ENCODE results near the gene SLIT2. TPM values are rescaled to one million over a fixed set of nuclear protein-coding genes. Genes with fewer than 3 reads are reported as not detected.

SLIT2 gene
- total and polyA plus RNA-seq, 12 donors, result 1.1 to 11.9 (median 5.6) TPM

DNA sequence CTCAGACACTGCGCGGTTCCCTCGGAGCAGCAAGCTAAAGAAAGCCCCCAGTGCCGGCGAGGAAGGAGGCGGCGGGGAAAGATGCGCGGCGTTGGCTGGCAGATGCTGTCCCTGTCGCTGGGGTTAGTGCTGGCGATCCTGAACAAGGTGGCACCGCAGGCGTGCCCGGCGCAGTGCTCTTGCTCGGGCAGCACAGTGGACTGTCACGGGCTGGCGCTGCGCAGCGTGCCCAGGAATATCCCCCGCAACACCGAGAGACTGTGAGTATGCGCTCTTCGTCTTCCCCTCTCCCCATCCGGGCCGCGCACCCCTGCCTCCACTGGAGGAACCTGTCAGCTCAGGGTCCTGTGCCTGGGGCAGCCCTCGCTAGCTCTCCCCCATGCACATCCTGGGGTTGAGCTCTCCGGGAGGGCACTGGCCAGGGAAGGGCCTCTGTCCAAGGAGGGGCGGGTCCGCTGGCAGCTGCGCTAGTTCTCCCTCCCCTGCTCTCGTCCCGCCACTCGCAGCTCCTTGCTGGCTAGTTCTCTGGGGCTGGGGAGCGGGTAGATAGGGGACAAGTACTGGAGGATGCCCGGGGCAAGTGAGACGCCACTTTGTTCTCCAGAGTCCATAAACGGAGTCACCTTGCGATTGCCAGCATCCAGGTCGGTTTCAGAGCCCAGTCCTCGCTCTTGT, 2.2 kb downstream of the SLIT2 start:
- WGBS, 2 donors, result 1% methylated on average over 43 of the region's 43 CpGs
- H3K27ac ChIP-seq, result peak overlapping the region in 2 of 10 donors; percentile 6 to 42
- peak in 6 of 8 donors; percentile 3 to 59 (median 23) for ATAC-seq

GRCh38 chr4:20254511-20255250, 3.0 kb downstream of the SLIT2 start:
- no peaks in the 10 kb centered on the region for H3K9me3 ChIP-seq
- H3K27ac ChIP-seq, result peak overlapping the region in 4 of 10 donors; percentile 6 to 42 (median 16)
- intact Hi-C loops (cut with DNase I), result loop anchor here in 1 of 10 donors (10.0 kb wide), 1 partner anchor 1560 kb away; no protein-coding TSS in a partner anchor
- H3K4me1 ChIP-seq, result peaks cover 3 to 36% (median 20%) of the 10 kb centered on the region in 9 donors
- peak overlapping the region; percentile 37 to 71 (median 64) for H3K4me3 ChIP-seq
- DNase-seq (peak; percentile 8 to 18), ATAC-seq (peak in 5 of 8 donors; percentile 16 to 26 (median 22))
- no peaks in the 10 kb centered on the region for H3K36me3 ChIP-seq
- TF ChIP-seq, protein P1, sequence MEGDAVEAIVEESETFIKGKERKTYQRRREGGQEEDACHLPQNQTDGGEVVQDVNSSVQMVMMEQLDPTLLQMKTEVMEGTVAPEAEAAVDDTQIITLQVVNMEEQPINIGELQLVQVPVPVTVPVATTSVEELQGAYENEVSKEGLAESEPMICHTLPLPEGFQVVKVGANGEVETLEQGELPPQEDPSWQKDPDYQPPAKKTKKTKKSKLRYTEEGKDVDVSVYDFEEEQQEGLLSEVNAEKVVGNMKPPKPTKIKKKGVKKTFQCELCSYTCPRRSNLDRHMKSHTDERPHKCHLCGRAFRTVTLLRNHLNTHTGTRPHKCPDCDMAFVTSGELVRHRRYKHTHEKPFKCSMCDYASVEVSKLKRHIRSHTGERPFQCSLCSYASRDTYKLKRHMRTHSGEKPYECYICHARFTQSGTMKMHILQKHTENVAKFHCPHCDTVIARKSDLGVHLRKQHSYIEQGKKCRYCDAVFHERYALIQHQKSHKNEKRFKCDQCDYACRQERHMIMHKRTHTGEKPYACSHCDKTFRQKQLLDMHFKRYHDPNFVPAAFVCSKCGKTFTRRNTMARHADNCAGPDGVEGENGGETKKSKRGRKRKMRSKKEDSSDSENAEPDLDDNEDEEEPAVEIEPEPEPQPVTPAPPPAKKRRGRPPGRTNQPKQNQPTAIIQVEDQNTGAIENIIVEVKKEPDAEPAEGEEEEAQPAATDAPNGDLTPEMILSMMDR (IDR thresholded peaks at IDR 0.05), result no peak
- peaks cover 0 to 67% (median 54%) of the 10 kb centered on the region in 7 donors for H3K27me3 ChIP-seq
- 3% methylated on average over 69 to 72 of the region's 72 CpGs for WGBS, 2 donors

More for the DNA sequence above, 2.2 kb downstream of the SLIT2 start:
- Histone ChIP-seq H3K9me3 (no peaks in the 10 kb centered on the region), H3K4me1 (peaks cover 3 to 36% (median 20%) of the 10 kb centered on the region in 9 donors), H3K36me3 (no peaks in the 10 kb centered on the region), H3K4me3 (peak overlapping the region; percentile 37 to 71 (median 64)), H3K27me3 (peaks cover 0 to 67% (median 50%) of the 10 kb centered on the region in 7 donors)
- peak in 1 of 2 donors; percentile 39 for DNase-seq
- TF ChIP-seq, protein P1 (IDR thresholded peaks at IDR 0.05), result no peak
- intact Hi-C loops (cut with DNase I), result loop anchor here in 1 of 10 donors (10.0 kb wide), 1 partner anchor 1559 kb away; no protein-coding TSS in a partner anchor

DNA sequence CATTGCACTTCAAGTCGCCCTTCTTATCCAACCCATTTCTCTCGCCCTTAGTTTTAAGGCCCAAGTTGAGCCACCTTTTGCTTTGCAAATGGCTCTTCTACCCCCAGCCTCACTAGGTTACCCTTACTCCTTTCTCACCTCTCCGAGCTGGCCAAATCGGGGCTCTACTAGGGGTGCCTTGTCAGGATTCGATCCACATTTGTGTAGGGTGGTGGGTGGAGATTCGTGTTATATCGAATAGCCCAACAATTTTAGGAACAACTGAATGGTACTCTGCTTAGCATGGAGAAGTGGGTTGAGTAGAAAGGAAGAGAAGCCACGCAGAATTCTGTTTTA, 3.5 kb downstream of the SLIT2 start:
- TF ChIP-seq, protein P1 (IDR thresholded peaks at IDR 0.05), result no peak
- H3K9me3 ChIP-seq, result no peaks in the 10 kb centered on the region
- peaks cover 0 to 67% (median 55%) of the 10 kb centered on the region in 7 donors for H3K27me3 ChIP-seq
- H3K27ac ChIP-seq, result peak overlapping the region in 2 of 10 donors; percentile 16 to 42
- H3K4me1 ChIP-seq, result peaks cover 3 to 35% (median 20%) of the 10 kb centered on the region in 9 donors
- WGBS, 2 donors, result 34 to 40% methylated on average over 8 of the region's 8 CpGs
- DNase-seq (no peak), ATAC-seq (no peak)
- peak overlapping the region in 9 of 10 donors; percentile 52 to 71 (median 66) for H3K4me3 ChIP-seq
- intact Hi-C loops (cut with DNase I), result loop anchor here in 1 of 10 donors (10.0 kb wide), 1 partner anchor 1560 kb away; no protein-coding TSS in a partner anchor
- no peaks in the 10 kb centered on the region for H3K36me3 ChIP-seq

DNA sequence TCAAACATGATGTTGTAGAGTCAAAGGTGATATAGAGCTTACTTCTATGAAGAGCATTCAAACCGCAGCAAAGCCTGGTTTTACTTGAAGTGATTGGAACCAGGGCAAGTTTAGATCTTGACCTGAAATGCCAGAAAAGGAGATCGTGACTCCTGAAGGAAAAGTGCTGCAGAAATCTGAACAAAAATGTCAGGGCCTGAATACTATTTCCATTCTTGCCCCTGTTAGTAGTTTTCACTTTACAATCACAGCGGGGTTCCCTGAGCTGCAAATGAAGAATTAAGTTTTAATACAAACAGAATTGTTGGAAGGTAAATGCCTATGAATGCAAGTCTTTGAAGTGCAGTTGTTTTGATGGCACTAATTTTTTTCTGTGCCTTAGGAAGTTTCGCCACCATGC, 4.1 kb downstream of the SLIT2 start:
- Histone ChIP-seq H3K4me3 (peak overlapping the region in 6 of 10 donors; percentile 62 to 71 (median 67)), H3K9me3 (no peaks in the 10 kb centered on the region), H3K27ac (no peak overlapping the region), H3K27me3 (peaks cover 0 to 69% (median 55%) of the 10 kb centered on the region in 7 donors), H3K4me1 (peaks cover 3 to 35% (median 18%) of the 10 kb centered on the region in 9 donors), H3K36me3 (no peaks in the 10 kb centered on the region)
- TF ChIP-seq, protein P1 (IDR thresholded peaks at IDR 0.05), result no peak
- 78 to 82% methylated on average over 4 of the region's 4 CpGs for WGBS, 2 donors
- DNase-seq (no peak), ATAC-seq (no peak)
- intact Hi-C loops (cut with DNase I), result loop anchor here in 1 of 10 donors (10.0 kb wide), 1 partner anchor 1561 kb away; no protein-coding TSS in a partner anchor
